H9 (cell line): ENCODE results near the gene MED29. TPM values are rescaled to one million over a fixed set of nuclear protein-coding genes. Genes with fewer than 3 reads are reported as not detected.

Source experiments
- DNase-seq: peaks from one replicate; pipeline ENCODE4 v3.0.0-alpha.2; 2017
- H2AFZ ChIP-seq: one replicate; pipeline ENCODE4 v1.6.1; 2013; ENCODE audit warnings: mild to moderate bottlenecking, low read length, control low read depth, moderate library complexity
- H2AK5ac ChIP-seq: 2 replicates; pipeline ENCODE4 v1.6.1; 2013; ENCODE audit warnings: low read length, control low read depth, mixed read lengths; ENCODE audit not compliant: insufficient read length
- H2BK120ac ChIP-seq: one replicate; pipeline ENCODE4 v1.6.1; 2013; ENCODE audit warnings: low read depth, mild to moderate bottlenecking, low read length, control low read depth, inconsistent platforms; ENCODE audit not compliant: poor library complexity, severe bottlenecking
- H2BK12ac ChIP-seq: 2 replicates; pipeline ENCODE4 v1.6.1; 2013; ENCODE audit warnings: low read length, control low read depth, mixed read lengths, low read depth; ENCODE audit not compliant: insufficient read length
- H2BK15ac ChIP-seq: 2 replicates; pipeline ENCODE4 v1.6.1; 2013; ENCODE audit warnings: low read depth, low read length, control low read depth
- H2BK20ac ChIP-seq: one replicate; pipeline ENCODE4 v1.6.1; 2013; ENCODE audit warnings: low read depth, mild to moderate bottlenecking, low read length, control low read depth, inconsistent platforms; ENCODE audit not compliant: poor library complexity, severe bottlenecking
- H2BK5ac ChIP-seq: 2 replicates; pipeline ENCODE4 v1.6.1; 2013; ENCODE audit warnings: low read length, control low read depth, mixed read lengths; ENCODE audit not compliant: insufficient read length
- H3K14ac ChIP-seq: 2 replicates; pipeline ENCODE4 v1.6.1; 2013; ENCODE audit warnings: low read length, control low read depth; ENCODE audit not compliant: insufficient read depth
- H3K18ac ChIP-seq: 2 replicates; pipeline ENCODE4 v1.6.1; 2013; ENCODE audit warnings: low read depth, mild to moderate bottlenecking, mixed read lengths, low read length, control low read depth; ENCODE audit not compliant: insufficient read length
- H3K23ac ChIP-seq: 2 replicates; pipeline ENCODE4 v1.6.1; 2013; ENCODE audit warnings: low read length, control low read depth, mixed read lengths, low read depth; ENCODE audit not compliant: insufficient read length
- H3K23me2 ChIP-seq: 2 replicates; pipeline ENCODE4 v1.6.1; 2013; ENCODE audit warnings: low read depth, mild to moderate bottlenecking, mixed read lengths, low read length, control low read depth; ENCODE audit not compliant: insufficient read length, poor library complexity, severe bottlenecking
- H3K27ac ChIP-seq: 2 replicates; pipeline ENCODE4 v1.5.1; 2013; ENCODE audit warnings: low read length, control low read depth, mixed read lengths, low read depth; ENCODE audit not compliant: insufficient read length
- H3K27me3 ChIP-seq: 2 replicates; pipeline ENCODE4 v1.6.1; 2013; ENCODE audit warnings: low read length, control low read depth, inconsistent platforms; ENCODE audit not compliant: insufficient read depth
- H3K4ac ChIP-seq: 2 replicates; pipeline ENCODE4 v1.6.1; 2013; ENCODE audit warnings: low read depth, mild to moderate bottlenecking, control low read depth, inconsistent platforms, low read length, moderate library complexity
- H3K4me1 ChIP-seq: 2 replicates; pipeline ENCODE4 v1.6.1; 2013; ENCODE audit warnings: low read length, control low read depth, inconsistent platforms; ENCODE audit not compliant: insufficient read depth
- H3K4me2 ChIP-seq: 2 replicates; pipeline ENCODE4 v1.6.1; 2013; ENCODE audit warnings: low read length, control low read depth, mixed read lengths; ENCODE audit not compliant: insufficient read length, insufficient read depth
- H3K56ac ChIP-seq: 2 replicates; pipeline ENCODE4 v1.6.1; 2013; ENCODE audit warnings: low read depth, mild to moderate bottlenecking, mixed read lengths, low read length, control low read depth; ENCODE audit not compliant: insufficient read length
- H3K79me1 ChIP-seq: 2 replicates; pipeline ENCODE4 v1.6.1; 2013; ENCODE audit warnings: low read depth, mild to moderate bottlenecking, moderate library complexity, low read length, control low read depth, inconsistent platforms; ENCODE audit not compliant: insufficient read depth, poor library complexity, severe bottlenecking
- H3K79me2 ChIP-seq: 2 replicates; pipeline ENCODE4 v1.6.1; 2013; ENCODE audit warnings: low read length, control low read depth, inconsistent platforms; ENCODE audit not compliant: insufficient read depth
- H3K9ac ChIP-seq: 2 replicates; pipeline ENCODE4 v1.6.1; 2013; ENCODE audit warnings: low read length, control low read depth, mixed read lengths; ENCODE audit not compliant: insufficient read length; ENCODE audit errors: extremely low read depth
- H3K9me3 ChIP-seq: one replicate; pipeline ENCODE4 v1.6.1; 2013; ENCODE audit warnings: low read depth, low read length, inconsistent platforms; ENCODE audit not compliant: control insufficient read depth
- H3T11ph ChIP-seq: one replicate; pipeline ENCODE4 v1.6.1; 2013; ENCODE audit warnings: mild to moderate bottlenecking, low read length, control low read depth, inconsistent platforms
- H4K20me1 ChIP-seq: one replicate; pipeline ENCODE4 v1.6.1; 2013; ENCODE audit not compliant: control insufficient read depth, insufficient read length, insufficient read depth
- H4K5ac ChIP-seq: 2 replicates; pipeline ENCODE4 v1.6.1; 2013; ENCODE audit warnings: low read depth, mild to moderate bottlenecking, mixed read lengths, low read length, control low read depth; ENCODE audit not compliant: insufficient read length
- H4K8ac ChIP-seq: replicated peaks from 2 replicates; pipeline ENCODE4 v1.6.1; 2013; ENCODE audit warnings: low read length, control low read depth, mixed read lengths, low read depth; ENCODE audit not compliant: insufficient read length
- H4K91ac ChIP-seq: 2 replicates; pipeline ENCODE4 v1.6.1; 2013; ENCODE audit warnings: low read depth, mild to moderate bottlenecking, moderate library complexity, mixed read lengths, low read length, control low read depth; ENCODE audit not compliant: insufficient read length
- H3K27ac Mint-ChIP-seq, 3 experiments: 2 replicates in 2 of 3; 3 replicates in 1 of 3; pipeline ENCODE4 v1.8.0; 2020 to 2021; ENCODE audit warnings: mixed read lengths in 3 of 3, mild to moderate bottlenecking in 1 of 3, moderate library complexity in 1 of 3
- H3K27me3 Mint-ChIP-seq: 2 replicates; pipeline ENCODE4 v1.8.0; 2021; ENCODE audit warnings: low read depth, mild to moderate bottlenecking, moderate library complexity, mixed read lengths
- H3K36me3 Mint-ChIP-seq, 3 experiments: 2 replicates in 2 of 3; 3 replicates in 1 of 3; pipeline ENCODE4 v1.8.0; 2020 to 2021; ENCODE audit warnings: low read depth in 3 of 3, mixed read lengths in 3 of 3; ENCODE audit not compliant: insufficient read depth in 1 of 3
- H3K4me1 Mint-ChIP-seq, 2 experiments: 2 replicates each; pipeline ENCODE4 v1.8.0; 2020; ENCODE audit warnings: mixed read lengths in 2 of 2
- H3K4me3 Mint-ChIP-seq, 2 experiments: 2 replicates in 1 of 2; 3 replicates in 1 of 2; pipeline ENCODE4 v1.8.0; 2020 to 2021; ENCODE audit warnings: mild to moderate bottlenecking in 2 of 2, mixed read lengths in 2 of 2, moderate library complexity in 1 of 2
- H3K9me3 Mint-ChIP-seq, 2 experiments: 2 replicates in 1 of 2; 3 replicates in 1 of 2; pipeline ENCODE4 v1.8.0; 2020; ENCODE audit warnings: mild to moderate bottlenecking in 2 of 2, mixed read lengths in 2 of 2, moderate library complexity in 1 of 2
- WGBS: extraction: QIAGEN DNeasy Blood & Tissue Kit; methylation state at CpG from one replicate; pipeline ENCODE4 v1.1.7; 2013; ENCODE audit warnings: missing lambda C conversion rate, low lambda C conversion rate, mixed read lengths; ENCODE audit not compliant: insufficient read length; ENCODE audit errors: extremely low coverage; 5-methylcytosine and 5-hydroxymethylcytosine counted together
- total RNA-seq: library from RNA; stranded (reverse); gene quantifications from 2 replicates; pipeline ENCODE4 v1.2.1, GENCODE V29; 2021
- TF ChIP-seq, protein P1 (sequence below): fragments of 200-600 bp; sonication (generic); conservative IDR thresholded peaks from 3 replicates; pipeline ENCODE4 v1.8.0; 2021; ENCODE audit warnings: antibody characterized with exemption, mild to moderate bottlenecking

The MED29 gene
- total RNA-seq, 1 experiment from 2014 or later: 48.3 TPM

DNA sequence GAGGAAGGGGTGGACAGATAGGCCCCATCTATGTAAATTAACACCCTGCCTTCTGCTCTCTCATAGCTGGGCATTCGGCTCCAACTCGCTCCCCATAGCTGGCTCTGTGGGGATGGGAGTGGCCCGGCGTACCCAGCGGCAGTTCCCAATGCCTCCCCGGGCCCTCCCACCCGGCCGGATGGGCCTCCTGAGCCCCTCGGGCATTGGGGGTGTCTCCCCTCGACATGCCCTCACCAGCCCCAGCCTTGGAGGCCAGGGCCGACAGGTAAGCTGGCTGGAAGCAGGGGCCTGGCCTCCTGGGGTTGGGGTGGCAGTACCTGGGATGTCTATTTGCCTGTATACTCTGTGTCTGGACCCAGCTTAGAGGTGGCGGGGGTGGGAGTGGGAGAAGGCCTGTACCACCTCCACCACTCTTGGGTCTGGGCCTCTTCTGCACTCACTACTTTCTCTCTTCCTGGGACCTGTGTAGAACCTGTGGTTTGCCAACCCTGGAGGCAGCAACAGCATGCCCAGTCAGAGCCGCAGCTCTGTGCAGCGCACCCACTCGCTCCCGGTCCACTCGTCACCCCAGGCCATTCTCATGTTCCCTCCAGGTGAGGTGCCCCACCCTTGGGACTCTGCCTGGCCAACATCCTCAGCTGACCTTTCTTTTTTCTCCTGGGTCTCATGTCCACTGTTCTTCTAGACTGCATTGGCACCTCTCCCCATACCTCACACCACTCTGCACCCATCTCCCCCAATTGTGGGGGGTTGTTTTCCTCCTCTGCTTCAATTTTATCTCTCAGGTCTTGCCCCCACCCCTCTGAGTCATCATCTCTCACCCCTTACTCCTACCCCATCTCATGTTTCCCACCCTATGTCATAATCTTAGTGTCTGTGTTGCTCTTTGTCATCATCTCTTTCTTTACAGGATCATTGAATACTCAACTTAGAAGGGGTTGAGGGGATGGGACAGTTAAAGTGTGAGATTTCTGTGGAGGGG, 10.4 kb upstream of the MED29 start:
- Histone ChIP-seq H3K9ac (no peak overlapping the region), H4K91ac (no peak overlapping the region), H2AK5ac (no peak overlapping the region), H3K14ac (no peak overlapping the region), H3K79me2 (no peaks in the 10 kb centered on the region), H2BK120ac (no peak overlapping the region), H3K9me3 (no peaks in the 10 kb centered on the region), H3K27me3 (no peaks in the 10 kb centered on the region), H3T11ph (no peak overlapping the region), H3K79me1 (no peaks in the 10 kb centered on the region), H3K4me2 (no peak overlapping the region), H4K8ac (no peak overlapping the region), H4K5ac (no peak overlapping the region), H3K27ac (no peak overlapping the region), H3K23ac (no peak overlapping the region), H4K20me1 (peaks cover 2% of the 10 kb centered on the region), H3K23me2 (no peaks in the 10 kb centered on the region), H2BK5ac (no peak overlapping the region), H2AFZ (no peak overlapping the region), H3K4me1 (no peaks in the 10 kb centered on the region), H3K4ac (no peak overlapping the region), H3K18ac (no peak overlapping the region), H2BK15ac (no peak overlapping the region), H2BK12ac (no peak overlapping the region), H2BK20ac (no peak overlapping the region), H3K56ac (no peak overlapping the region)
- Mint-ChIP-seq H3K27me3 (no peaks in the 10 kb centered on the region), H3K9me3 (no peaks in the 10 kb centered on the region), H3K27ac (no peak overlapping the region), H3K36me3 (peaks cover 51 to 93% (median 91%) of the 10 kb centered on the region in 3 experiments; a peak in 6 of 7 replicates), H3K4me1 (peaks cover 2 to 4% of the 10 kb centered on the region in 2 experiments; a peak in 2 of 4 replicates), H3K4me3 (no peak overlapping the region)
- WGBS: no CpG with 5 or more reads among the region's 17 CpGs
- DNase-seq: no peak
- TF ChIP-seq, protein P1, sequence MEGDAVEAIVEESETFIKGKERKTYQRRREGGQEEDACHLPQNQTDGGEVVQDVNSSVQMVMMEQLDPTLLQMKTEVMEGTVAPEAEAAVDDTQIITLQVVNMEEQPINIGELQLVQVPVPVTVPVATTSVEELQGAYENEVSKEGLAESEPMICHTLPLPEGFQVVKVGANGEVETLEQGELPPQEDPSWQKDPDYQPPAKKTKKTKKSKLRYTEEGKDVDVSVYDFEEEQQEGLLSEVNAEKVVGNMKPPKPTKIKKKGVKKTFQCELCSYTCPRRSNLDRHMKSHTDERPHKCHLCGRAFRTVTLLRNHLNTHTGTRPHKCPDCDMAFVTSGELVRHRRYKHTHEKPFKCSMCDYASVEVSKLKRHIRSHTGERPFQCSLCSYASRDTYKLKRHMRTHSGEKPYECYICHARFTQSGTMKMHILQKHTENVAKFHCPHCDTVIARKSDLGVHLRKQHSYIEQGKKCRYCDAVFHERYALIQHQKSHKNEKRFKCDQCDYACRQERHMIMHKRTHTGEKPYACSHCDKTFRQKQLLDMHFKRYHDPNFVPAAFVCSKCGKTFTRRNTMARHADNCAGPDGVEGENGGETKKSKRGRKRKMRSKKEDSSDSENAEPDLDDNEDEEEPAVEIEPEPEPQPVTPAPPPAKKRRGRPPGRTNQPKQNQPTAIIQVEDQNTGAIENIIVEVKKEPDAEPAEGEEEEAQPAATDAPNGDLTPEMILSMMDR: no peak
